Uterus (tissue), 4 donors: ENCODE measurements around the gene SORBS1. TPM values are rescaled to one million over a fixed set of nuclear protein-coding genes. Genes with fewer than 3 reads are reported as not detected.

ENCODE experiments used
- DNase-seq, 2 donors: peaks; one replicate each; pipeline ENCODE4 v3.0.0-alpha.2; 2019 to 2020
- H3K27ac ChIP-seq, 2 donors: fragments of 200-600 bp; sonication (generic); 1 replicate in 1 of 2; 2 replicates in 1 of 2; pipeline ENCODE4 v1.5.1; 2016 to 2018
- H3K27me3 ChIP-seq, 2 donors: fragments of 200-600 bp; sonication (generic); one replicate each; pipeline ENCODE4 v1.5.1; 2018 to 2019; ENCODE audit warnings: control low read depth in 1 of 2
- H3K36me3 ChIP-seq, 2 donors: fragments of 200-600 bp; sonication (generic); one replicate each; pipeline ENCODE4 v1.5.1; 2019; ENCODE audit warnings: control low read depth in 1 of 2
- H3K4me1 ChIP-seq, 2 donors: fragments of 200-600 bp; sonication (generic); one replicate each; pipeline ENCODE4 v1.5.1; 2018 to 2019; ENCODE audit warnings: control low read depth in 1 of 2
- H3K4me3 ChIP-seq, 2 donors: fragments of 200-600 bp; sonication (generic); 1 replicate in 1 of 2; 2 replicates in 1 of 2; pipeline ENCODE4 v1.5.1; 2018 to 2019; ENCODE audit warnings: mild to moderate bottlenecking in 1 of 2
- H3K9me3 ChIP-seq, 2 donors: fragments of 200-600 bp; sonication (generic); one replicate each; pipeline ENCODE4 v1.5.1; 2019; ENCODE audit warnings: control low read depth in 1 of 2
- CTCF ChIP-seq, 4 experiments: fragments of 200-600 bp in 2 of 4; fragments of 450-650 bp in 2 of 4; sonication (generic) in 2 of 4; IDR thresholded peaks; one replicate each; pipeline ENCODE4 v1.5.1; 2016 to 2019; ENCODE audit warnings: antibody characterized with exemption in 4 of 4, mild to moderate bottlenecking in 2 of 4, moderate library complexity in 1 of 4
- POLR2A ChIP-seq, 2 donors: fragments of 450-650 bp; IDR thresholded peaks; one replicate each; pipeline ENCODE4 v1.6.1; 2016; ENCODE audit warnings: antibody characterized with exemption in 2 of 2, mild to moderate bottlenecking in 1 of 2, moderate library complexity in 1 of 2
- intact Hi-C: fragments of 100-400 bp; cut with DNase I; formaldehyde crosslinking; loops from one replicate; pipeline ENCODE4 v1.15.1; 2023; ENCODE audit warnings: low total_unique reads
- total RNA-seq, 4 donors: library from RNA; depleted of rRNA in 3 of 4; stranded (reverse); fragments of >200 nt in 3 of 4; gene quantifications; one replicate each; pipeline versions ENCODE4 v1.1.0 to v1.2.4, GENCODE V29; 2014 to 2023
- donor health status: DM: yes; HTN: yes; CAD: no.

Gene SORBS1
- total RNA-seq, 4 donors from 2014 or later: 89.9 to 422 (median 271) TPM

GRCh38 chr10:95290461-95291364 lies 270.5 kb downstream of the SORBS1 start, which contains the start of gene PDLIM1:
Gene PDLIM1, minus strand, starts transcription at chr10:95291003. Its CDS starts 88 bp downstream, at chr10:95290915.
- peak; percentile 85 to 90 for TF ChIP-seq POLR2A (IDR thresholded peaks at IDR 0.05)
- TF ChIP-seq CTCF (IDR thresholded peaks at IDR 0.05): peak in 3 of 4 experiments; percentile 5 to 65 (median 46)
- H3K27me3 ChIP-seq: no peaks in the 10 kb centered on the region
- H3K4me3 ChIP-seq: peak within 1 kb of the TSS; percentile 79 to 83
- peak within 1 kb of the TSS; percentile 83 to 88 for H3K27ac ChIP-seq
- DNase-seq: peak; percentile 73 to 75
- no peaks in the 10 kb centered on the region for H3K9me3 ChIP-seq
- no peaks in the 10 kb centered on the region for H3K36me3 ChIP-seq
- intact Hi-C loops: no loop called here
- peaks cover 0 to 3% of the 10 kb centered on the region in 2 donors for H3K4me1 ChIP-seq

- Histone ChIP-seq H3K4me3 (peak overlapping the region; percentile 79 to 83), H3K27me3 (no peaks in the 10 kb centered on the region), H3K4me1 (peaks cover 0 to 3% of the 10 kb centered on the region in 2 donors), H3K9me3 (no peaks in the 10 kb centered on the region), H3K36me3 (no peaks in the 10 kb centered on the region), H3K27ac (peak overlapping the region; percentile 83 to 88)
- TF ChIP-seq POLR2A (IDR thresholded peaks at IDR 0.05) (no peak), CTCF (IDR thresholded peaks at IDR 0.05) (no peak)
- no peak for DNase-seq
- intact Hi-C loops: no loop called here
Measured at GRCh38 chr10:95289921-95290421, 271.2 kb downstream of the SORBS1 start.

GRCh38 chr10:95289003-95289920 lies 271.9 kb downstream of the SORBS1 start:
- Histone ChIP-seq H3K9me3 (no peaks in the 10 kb centered on the region), H3K4me3 (peak overlapping the region; percentile 79 to 83), H3K27ac (peak overlapping the region; percentile 83 to 88), H3K27me3 (no peaks in the 10 kb centered on the region), H3K4me1 (peaks cover 0 to 3% of the 10 kb centered on the region in 2 donors), H3K36me3 (no peaks in the 10 kb centered on the region)
- no peak for DNase-seq
- intact Hi-C loops: no loop called here
- TF ChIP-seq CTCF (IDR thresholded peaks at IDR 0.05): peak in 2 of 4 experiments; percentile 6 to 19
- TF ChIP-seq POLR2A (IDR thresholded peaks at IDR 0.05): no peak

GRCh38 chr10:95288303-95288702 lies 272.9 kb downstream of the SORBS1 start:
- peaks cover 0 to 3% of the 10 kb centered on the region in 2 donors for H3K4me1 ChIP-seq
- peak overlapping the region in 1 of 2 donors; percentile 88 for H3K27ac ChIP-seq
- no peaks in the 10 kb centered on the region for H3K36me3 ChIP-seq
- no peak overlapping the region for H3K4me3 ChIP-seq
- H3K9me3 ChIP-seq: no peaks in the 10 kb centered on the region
- TF ChIP-seq CTCF (IDR thresholded peaks at IDR 0.05) (no peak), POLR2A (IDR thresholded peaks at IDR 0.05) (no peak)
- intact Hi-C loops: no loop called here
- no peak for DNase-seq
- H3K27me3 ChIP-seq: no peaks in the 10 kb centered on the region
